Keratinocyte (primary cell): ENCODE results near the gene TNFRSF19. TPM values are rescaled to one million over a fixed set of nuclear protein-coding genes. Genes with fewer than 3 reads are reported as not detected.

Experiments used
- DNase-seq: peaks from one replicate; pipeline ENCODE4 v3.0.0-alpha.2; 2011; ENCODE audit warnings: low read depth, missing footprints, low spot score
- FAIRE-seq: peaks from 2 replicates; lab custom pipeline; 2011; peaks lifted over from hg19 to GRCh38; lab: Jason Lieb, UNC
- H2AFZ ChIP-seq: 2 replicates; pipeline ENCODE4 v1.6.0; 2012; ENCODE audit warnings: low read length, control low read depth, inconsistent platforms; ENCODE audit not compliant: control insufficient read depth
- H3K27ac ChIP-seq: 2 replicates; pipeline ENCODE4 v1.5.1; 2011; ENCODE audit warnings: low read length; ENCODE audit not compliant: control insufficient read depth, insufficient read depth
- H3K27me3 ChIP-seq: 3 replicates; pipeline ENCODE4 v1.6.0; 2011; ENCODE audit warnings: low read length; ENCODE audit not compliant: control insufficient read depth, insufficient read depth; ENCODE audit errors: extremely low read depth
- H3K36me3 ChIP-seq, 2 experiments: 2 replicates in 1 of 2; 3 replicates in 1 of 2; pipeline ENCODE4 v1.5.1; 2011; ENCODE audit warnings: low read length in 2 of 2, mild to moderate bottlenecking in 1 of 2; ENCODE audit not compliant: control insufficient read depth in 2 of 2, insufficient read depth in 2 of 2; ENCODE audit errors: extremely low read depth in 1 of 2
- H3K4me1 ChIP-seq: 3 replicates; pipeline ENCODE4 v1.5.1; 2011; ENCODE audit warnings: low read length; ENCODE audit not compliant: control insufficient read depth, insufficient read depth; ENCODE audit errors: extremely low read depth
- H3K4me2 ChIP-seq: 3 replicates; pipeline ENCODE4 v1.6.0; 2011; ENCODE audit warnings: low read depth, low read length; ENCODE audit not compliant: control insufficient read depth, insufficient read depth; ENCODE audit errors: extremely low read depth
- H3K4me3 ChIP-seq, 3 experiments: fragments of 200-600 bp in 1 of 3; sonication (generic) in 1 of 3; 2 replicates in 2 of 3; 3 replicates in 1 of 3; pipeline ENCODE4 v1.5.1; 2011 to 2016; ENCODE audit warnings: low read length in 3 of 3, mild to moderate bottlenecking in 3 of 3, control low read depth in 2 of 3, inconsistent platforms in 1 of 3, low read depth in 1 of 3, mixed read lengths in 1 of 3, mixed run types in 1 of 3, moderate library complexity in 1 of 3; ENCODE audit not compliant: control insufficient read depth in 2 of 3, insufficient read depth in 2 of 3; ENCODE audit errors: extremely low read depth in 1 of 3
- H3K79me2 ChIP-seq: 2 replicates; pipeline ENCODE4 v1.6.0; 2012; ENCODE audit warnings: low read length; ENCODE audit not compliant: control insufficient read depth, insufficient read depth
- H3K9ac ChIP-seq: 3 replicates; pipeline ENCODE4 v1.6.0; 2011; ENCODE audit warnings: low read length; ENCODE audit not compliant: control insufficient read depth, insufficient read depth; ENCODE audit errors: extremely low read depth
- H3K9me1 ChIP-seq: 3 replicates; pipeline ENCODE4 v1.6.0; 2011; ENCODE audit warnings: low read length; ENCODE audit not compliant: control insufficient read depth, insufficient read depth; ENCODE audit errors: extremely low read depth
- H3K9me3 ChIP-seq: 2 replicates; pipeline ENCODE4 v1.5.1; 2012; ENCODE audit warnings: low read depth, low read length; ENCODE audit not compliant: control insufficient read depth
- H4K20me1 ChIP-seq: 3 replicates; pipeline ENCODE4 v1.6.0; 2011; ENCODE audit warnings: low read length; ENCODE audit not compliant: control insufficient read depth, insufficient read depth; ENCODE audit errors: extremely low read depth
- EZH2 ChIP-seq: IDR thresholded peaks from one replicate; pipeline ENCODE4 v1.6.1; 2012; ENCODE audit warnings: inconsistent platforms, mild to moderate bottlenecking, low read length, moderate library complexity
- dilution Hi-C: fragments of 300-500 bp; cut with MboI; formaldehyde crosslinking; loops from one replicate; pipeline ENCODE4 v1.7.0; 2020; ENCODE audit warnings: low sequenced_read_pairs; ENCODE audit not compliant: extremely low pct_ligation_motif_present
- polyA plus RNA-seq, 5 experiments: library from polyadenylated mRNA; depleted of rRNA in 3 of 5; stranded (reverse) in 3 of 5; stranded (forward) in 1 of 5; unstranded in 1 of 5; fragments of >200 nt; gene quantifications; 1 replicate in 1 of 5; 2 replicates in 3 of 5; 3 replicates in 1 of 5; pipeline versions ENCODE4 v1.2.1 to v1.2.3, GENCODE V29; 2011 to 2012; ENCODE audit warnings: missing spikeins in 2 of 5, low read depth in 1 of 5, low replicate concordance in 1 of 5
- TF ChIP-seq, protein P1 (sequence below), 3 experiments: IDR thresholded peaks in 1 of 3; conservative IDR thresholded peaks in 1 of 3; optimal IDR thresholded peaks in 1 of 3; 2 replicates in 2 of 3; 3 replicates in 1 of 3; pipeline versions ENCODE3 to v1.5.1; 2011; ENCODE audit warnings: low read length in 3 of 3, mild to moderate bottlenecking in 3 of 3, moderate library complexity in 2 of 3, control low read depth in 1 of 3, inconsistent platforms in 1 of 3; ENCODE audit not compliant: insufficient read depth in 2 of 3; ENCODE audit errors: extremely low read depth in 1 of 3

Gene TNFRSF19
- polyA plus RNA-seq, 1 donor (not counting 4 experiments of a cell fraction or from before 2014, with no cell fraction given), result 1.8 TPM

- no peak overlapping the region for H3K9ac ChIP-seq
- H3K4me2 ChIP-seq, result no peak overlapping the region
- TF ChIP-seq EZH2, result no peak
- TF ChIP-seq, protein P1, sequence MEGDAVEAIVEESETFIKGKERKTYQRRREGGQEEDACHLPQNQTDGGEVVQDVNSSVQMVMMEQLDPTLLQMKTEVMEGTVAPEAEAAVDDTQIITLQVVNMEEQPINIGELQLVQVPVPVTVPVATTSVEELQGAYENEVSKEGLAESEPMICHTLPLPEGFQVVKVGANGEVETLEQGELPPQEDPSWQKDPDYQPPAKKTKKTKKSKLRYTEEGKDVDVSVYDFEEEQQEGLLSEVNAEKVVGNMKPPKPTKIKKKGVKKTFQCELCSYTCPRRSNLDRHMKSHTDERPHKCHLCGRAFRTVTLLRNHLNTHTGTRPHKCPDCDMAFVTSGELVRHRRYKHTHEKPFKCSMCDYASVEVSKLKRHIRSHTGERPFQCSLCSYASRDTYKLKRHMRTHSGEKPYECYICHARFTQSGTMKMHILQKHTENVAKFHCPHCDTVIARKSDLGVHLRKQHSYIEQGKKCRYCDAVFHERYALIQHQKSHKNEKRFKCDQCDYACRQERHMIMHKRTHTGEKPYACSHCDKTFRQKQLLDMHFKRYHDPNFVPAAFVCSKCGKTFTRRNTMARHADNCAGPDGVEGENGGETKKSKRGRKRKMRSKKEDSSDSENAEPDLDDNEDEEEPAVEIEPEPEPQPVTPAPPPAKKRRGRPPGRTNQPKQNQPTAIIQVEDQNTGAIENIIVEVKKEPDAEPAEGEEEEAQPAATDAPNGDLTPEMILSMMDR (optimal IDR thresholded peaks at IDR 0.05 in 1 of 3, IDR thresholded peaks at IDR 0.05 in 1 of 3, conservative IDR thresholded peaks at IDR 0.05 in 1 of 3; ENCODE audit: extremely low read depth in 1 of 3, insufficient read depth in 2 of 3, low read length in 3 of 3), result no peak
- no peaks in the 10 kb centered on the region for H3K9me3 ChIP-seq
- no peaks in the 10 kb centered on the region for H3K4me1 ChIP-seq
- no peak overlapping the region for H3K27ac ChIP-seq
- no peaks in the 10 kb centered on the region for H3K36me3 ChIP-seq
- H3K27me3 ChIP-seq, result no peaks in the 10 kb centered on the region
- no peak overlapping the region for H3K4me3 ChIP-seq
- H3K9me1 ChIP-seq, result no peaks in the 10 kb centered on the region
- DNase-seq, result no peak
- H3K79me2 ChIP-seq, result no peaks in the 10 kb centered on the region
- FAIRE-seq, result no peak
- dilution Hi-C loops, result no loop called here
- H2AFZ ChIP-seq, result no peak overlapping the region
- no peaks in the 10 kb centered on the region for H4K20me1 ChIP-seq
These were observed 116.7 kb downstream of the TNFRSF19 start for GRCh38 chr13:23686948-23687347.

DNA sequence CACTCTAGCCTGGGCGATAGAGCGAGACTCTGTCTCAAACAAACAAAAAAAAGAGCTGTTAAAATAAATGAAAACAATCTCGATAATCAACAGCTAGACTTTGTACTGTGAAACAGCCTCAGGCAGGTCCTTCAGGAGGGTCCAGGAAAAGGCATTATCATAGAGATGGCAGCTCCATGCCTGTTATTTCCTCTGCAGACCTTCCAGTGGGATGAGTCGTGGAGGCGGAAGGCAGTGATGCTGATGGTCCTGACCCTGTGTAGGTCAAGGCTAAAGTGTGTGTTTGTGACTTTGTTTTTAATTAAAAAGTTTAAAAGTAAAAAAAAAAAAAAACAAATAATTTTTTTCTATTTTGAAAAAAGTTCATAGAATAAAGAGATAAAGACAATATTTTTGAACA lies 117.4 kb downstream of the TNFRSF19 start:
- Histone ChIP-seq H3K9ac (no peak overlapping the region), H3K4me1 (no peaks in the 10 kb centered on the region), H3K4me2 (no peak overlapping the region), H3K4me3 (no peak overlapping the region), H3K79me2 (no peaks in the 10 kb centered on the region), H4K20me1 (no peaks in the 10 kb centered on the region), H3K27ac (no peak overlapping the region), H2AFZ (no peak overlapping the region), H3K9me1 (no peaks in the 10 kb centered on the region), H3K36me3 (no peaks in the 10 kb centered on the region), H3K27me3 (no peaks in the 10 kb centered on the region), H3K9me3 (no peaks in the 10 kb centered on the region)
- dilution Hi-C loops, result no loop called here
- FAIRE-seq, result no peak
- TF ChIP-seq, protein P1 (optimal IDR thresholded peaks at IDR 0.05 in 1 of 3, IDR thresholded peaks at IDR 0.05 in 1 of 3, conservative IDR thresholded peaks at IDR 0.05 in 1 of 3; ENCODE audit: extremely low read depth in 1 of 3, insufficient read depth in 2 of 3, low read length in 3 of 3), result no peak
- no peak for TF ChIP-seq EZH2
- no peak for DNase-seq
